ENCODE measurements around the gene ITPR1. TPM values are rescaled to one million over a fixed set of nuclear protein-coding genes. Genes with fewer than 3 reads are reported as not detected.

Gene ITPR1
- total RNA-seq, 1 experiment from 2014 or later, result 5.8 TPM

- DNase-seq (ENCODE audit: low spot score), result peak; percentile 74
These were observed 227.3 kb downstream of the ITPR1 start for GRCh38 chr3:4720316-4721075.

- DNase-seq (ENCODE audit: low spot score), result no peak
These were observed 228.4 kb downstream of the ITPR1 start for GRCh38 chr3:4721511-4721911.

GRCh38 chr3:4722103-4722502 lies 229.0 kb downstream of the ITPR1 start:
- peak; percentile 77 for DNase-seq (ENCODE audit: low spot score)

- DNase-seq (ENCODE audit: low spot score), result no peak
These were observed 231.0 kb downstream of the ITPR1 start for GRCh38 chr3:4724051-4724629.

- DNase-seq (ENCODE audit: low spot score), result no peak
These were observed 233.4 kb downstream of the ITPR1 start for GRCh38 chr3:4726549-4726948.

- DNase-seq (ENCODE audit: low spot score), result no peak
These were observed 236.2 kb downstream of the ITPR1 start for GRCh38 chr3:4729061-4729973.

- no peak for DNase-seq (ENCODE audit: low spot score)
These were observed 237.6 kb downstream of the ITPR1 start for GRCh38 chr3:4730719-4731118.

GRCh38 chr3:4731543-4732111 lies 238.5 kb downstream of the ITPR1 start:
- DNase-seq (ENCODE audit: low spot score), result no peak

- DNase-seq (ENCODE audit: low spot score), result no peak
These were observed 239.8 kb downstream of the ITPR1 start for GRCh38 chr3:4732925-4733324.

- DNase-seq (ENCODE audit: low spot score), result no peak
These were observed 241.3 kb downstream of the ITPR1 start for GRCh38 chr3:4734454-4734853.

- no peak for DNase-seq (ENCODE audit: low spot score)
These were observed 242.1 kb downstream of the ITPR1 start for GRCh38 chr3:4735243-4735642.

GRCh38 chr3:4736284-4736861 lies 243.2 kb downstream of the ITPR1 start:
- no peak for DNase-seq (ENCODE audit: low spot score)

- no peak for DNase-seq (ENCODE audit: low spot score)
These were observed 245.7 kb downstream of the ITPR1 start for GRCh38 chr3:4738737-4739274.

GRCh38 chr3:4739289-4740236 lies 246.4 kb downstream of the ITPR1 start:
- no peak for DNase-seq (ENCODE audit: low spot score)

GRCh38 chr3:4740397-4741105 lies 247.4 kb downstream of the ITPR1 start:
- DNase-seq (ENCODE audit: low spot score), result no peak

- DNase-seq (ENCODE audit: low spot score), result no peak
These were observed 247.9 kb downstream of the ITPR1 start for GRCh38 chr3:4741106-4741403.

GRCh38 chr3:4741404-4742307 lies 248.5 kb downstream of the ITPR1 start:
- DNase-seq (ENCODE audit: low spot score), result peak; percentile 96

GRCh38 chr3:4742359-4742758 lies 249.2 kb downstream of the ITPR1 start:
- no peak for DNase-seq (ENCODE audit: low spot score)

- DNase-seq (ENCODE audit: low spot score), result no peak
These were observed 250.2 kb downstream of the ITPR1 start for GRCh38 chr3:4743371-4743770.
